Measurements from ENCODE around the gene NHERF2.

- TF ChIP-seq TAF1 (IDR thresholded peaks at IDR 0.05; ENCODE audit: low read depth, low read length) = no peak
- TF ChIP-seq POLR2A (IDR thresholded peaks at IDR 0.05; ENCODE audit: low read depth, low read length) = no peak
Observed at GRCh38 chr16:1993731-1994131, 33.0 kb upstream of the NHERF2 start.
